Measurements from ENCODE around the gene PGGHG. TPM values are rescaled to one million over a fixed set of nuclear protein-coding genes. Genes with fewer than 3 reads are reported as not detected.

Gene PGGHG
- total RNA-seq, 1 donor from 2014 or later, result 46.7 TPM

GRCh38 chr11:292211-293121 lies 3.5 kb downstream of the PGGHG start:
- intact Hi-C loops (cut with DNase I), result no loop called here
- TF ChIP-seq POLR2A (IDR thresholded peaks at IDR 0.05) (no peak), POLR2AphosphoS5 (IDR thresholded peaks at IDR 0.05; ENCODE audit: insufficient read depth in 1 of 2, low read depth in 1 of 2) (no peak), CTCF (IDR thresholded peaks at IDR 0.05) (no peak)

GRCh38 chr11:293271-293851 lies 4.4 kb downstream of the PGGHG start:
- Histone ChIP-seq H3K36me3 (no peaks in the 10 kb centered on the region), H3K27ac (no peak overlapping the region), H3K9me3 (no peaks in the 10 kb centered on the region), H3K4me3 (no peak overlapping the region), H3K4me1 (peaks cover 26% of the 10 kb centered on the region), H3K27me3 (no peaks in the 10 kb centered on the region)
- no peak for DNase-seq (ENCODE audit: extremely low spot score in 2 of 2)
- TF ChIP-seq POLR2A (IDR thresholded peaks at IDR 0.05), result no peak
- no peak for TF ChIP-seq CTCF (IDR thresholded peaks at IDR 0.05)
- no peak for TF ChIP-seq POLR2AphosphoS5 (IDR thresholded peaks at IDR 0.05; ENCODE audit: insufficient read depth in 1 of 2, low read depth in 1 of 2)
- intact Hi-C loops (cut with DNase I), result no loop called here

More at GRCh38 chr11:292211-293121, 3.5 kb downstream of the PGGHG start:
- Histone ChIP-seq H3K27me3 (no peaks in the 10 kb centered on the region), H3K4me3 (no peak overlapping the region), H3K4me1 (peaks cover 26% of the 10 kb centered on the region), H3K9me3 (no peaks in the 10 kb centered on the region), H3K27ac (no peak overlapping the region), H3K36me3 (no peaks in the 10 kb centered on the region)
- no peak for DNase-seq (ENCODE audit: extremely low spot score in 2 of 2)

GRCh38 chr11:293852-294661 lies 5.1 kb downstream of the PGGHG start:
- intact Hi-C loops (cut with DNase I), result no loop called here
- H3K36me3 ChIP-seq, result no peaks in the 10 kb centered on the region
- H3K9me3 ChIP-seq, result no peaks in the 10 kb centered on the region
- H3K4me3 ChIP-seq, result no peak overlapping the region
- H3K27ac ChIP-seq, result no peak overlapping the region
- H3K27me3 ChIP-seq, result no peaks in the 10 kb centered on the region
- H3K4me1 ChIP-seq, result peaks cover 29% of the 10 kb centered on the region
- TF ChIP-seq CTCF (IDR thresholded peaks at IDR 0.05), result no peak
- no peak for TF ChIP-seq POLR2A (IDR thresholded peaks at IDR 0.05)
- TF ChIP-seq POLR2AphosphoS5 (IDR thresholded peaks at IDR 0.05; ENCODE audit: insufficient read depth in 1 of 2, low read depth in 1 of 2), result no peak
- no peak for DNase-seq (ENCODE audit: extremely low spot score in 2 of 2)

- no peak overlapping the region for H3K27ac ChIP-seq
- no peaks in the 10 kb centered on the region for H3K9me3 ChIP-seq
- peaks cover 26% of the 10 kb centered on the region for H3K4me1 ChIP-seq
- intact Hi-C loops (cut with DNase I), result no loop called here
- no peak overlapping the region for H3K4me3 ChIP-seq
- DNase-seq (ENCODE audit: extremely low spot score in 2 of 2), result no peak
- no peak for TF ChIP-seq POLR2A (IDR thresholded peaks at IDR 0.05)
- TF ChIP-seq CTCF (IDR thresholded peaks at IDR 0.05), result no peak
- no peak for TF ChIP-seq POLR2AphosphoS5 (IDR thresholded peaks at IDR 0.05; ENCODE audit: insufficient read depth in 1 of 2, low read depth in 1 of 2)
- no peaks in the 10 kb centered on the region for H3K36me3 ChIP-seq
- peaks cover 7% of the 10 kb centered on the region for H3K27me3 ChIP-seq
Observed at GRCh38 chr11:294780-295179, 5.9 kb downstream of the PGGHG start.
